Airway epithelial cell (primary cell): ENCODE data around the gene RNF121. TPM values are rescaled to one million over a fixed set of nuclear protein-coding genes. Genes with fewer than 3 reads are reported as not detected.

Source experiments
- total RNA-seq: library from RNA; depleted of rRNA; stranded (reverse); fragments of >200 nt; gene quantifications from 2 replicates; pipeline ENCODE4 v1.2.3, GENCODE V29; 2015

RNF121 gene
- 25.0 and 25.3 TPM in 2 replicates for total RNA-seq

GRCh38 chr11:71928737-71929443 lies at the start of gene RNF121:
Gene RNF121, plus strand, starts transcription at chr11:71929046. Its CDS starts 16 bp downstream, at chr11:71929062.

GRCh38 chr11:71927820-71928736 lies 768 bp upstream of the RNF121 start, which contains the start of gene XNDC1N:
Gene XNDC1N, minus strand, starts transcription at chr11:71928594. Its CDS starts 5,241 bp downstream, at chr11:71923353.

GRCh38 chr11:71998649-71999310 lies 69.9 kb downstream of the RNF121 start, which contains the start of gene IL18BP:
Gene IL18BP, plus strand, starts transcription at chr11:71998909. Its CDS starts 1,076 bp downstream, at chr11:71999985.

Other genes starting within 250 kb of the RNF121 start
- not detected in 2 replicates for gene DEFB108B, start 95.8 kb upstream of the RNF121 start, total RNA-seq
- gene DEFB131B, start 50.6 kb upstream of the RNF121 start, total RNA-seq: not detected in 2 replicates
- gene XNDC1N, start 452 bp upstream of the RNF121 start, total RNA-seq: 2.2 and 4.7 TPM in 2 replicates
- 1.2 and 1.9 TPM in 2 replicates for gene IL18BP, start 69.9 kb downstream of the RNF121 start, total RNA-seq
- gene NUMA1, start 151.5 kb downstream of the RNF121 start, total RNA-seq: 109 and 146 TPM in 2 replicates
- gene LRRC51, start 151.8 kb downstream of the RNF121 start, total RNA-seq: 4.6 and 6.1 TPM in 2 replicates
- gene LAMTOR1, start 174.3 kb downstream of the RNF121 start, total RNA-seq: 139 and 169 TPM in 2 replicates
- not detected in 2 replicates for gene TOMT, start 176.9 kb downstream of the RNF121 start, total RNA-seq
- 52.9 and 71.1 TPM in 2 replicates for gene ANAPC15, start 183.6 kb downstream of the RNF121 start, total RNA-seq
- 0.21 TPM in 1 of 2 replicates, not detected in the other for gene FOLR3, start 206.7 kb downstream of the RNF121 start, total RNA-seq